ENCODE results near the gene CHCHD6.

DNA sequence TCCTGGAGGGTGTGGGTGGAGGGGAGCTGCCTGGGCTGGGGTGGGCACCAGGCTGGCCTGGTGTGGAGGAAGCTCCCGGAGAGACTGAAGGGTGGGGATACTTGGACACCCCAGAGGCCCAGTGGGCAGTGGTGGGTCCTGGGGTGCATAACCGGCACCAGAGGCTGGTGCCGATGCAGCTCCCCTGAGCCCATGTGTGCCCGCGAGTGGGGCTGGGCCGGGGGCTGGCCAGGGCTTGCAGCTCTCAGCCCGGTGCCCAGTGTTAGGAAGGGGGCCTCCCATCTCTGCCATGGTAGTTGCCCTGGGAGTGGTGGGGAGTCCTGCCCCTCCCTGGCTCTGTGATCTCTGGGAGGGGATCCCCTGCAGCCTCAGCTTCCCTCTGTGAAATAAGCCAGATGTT, 288.2 kb downstream of the CHCHD6 start:
- TF ChIP-seq, protein P1, sequence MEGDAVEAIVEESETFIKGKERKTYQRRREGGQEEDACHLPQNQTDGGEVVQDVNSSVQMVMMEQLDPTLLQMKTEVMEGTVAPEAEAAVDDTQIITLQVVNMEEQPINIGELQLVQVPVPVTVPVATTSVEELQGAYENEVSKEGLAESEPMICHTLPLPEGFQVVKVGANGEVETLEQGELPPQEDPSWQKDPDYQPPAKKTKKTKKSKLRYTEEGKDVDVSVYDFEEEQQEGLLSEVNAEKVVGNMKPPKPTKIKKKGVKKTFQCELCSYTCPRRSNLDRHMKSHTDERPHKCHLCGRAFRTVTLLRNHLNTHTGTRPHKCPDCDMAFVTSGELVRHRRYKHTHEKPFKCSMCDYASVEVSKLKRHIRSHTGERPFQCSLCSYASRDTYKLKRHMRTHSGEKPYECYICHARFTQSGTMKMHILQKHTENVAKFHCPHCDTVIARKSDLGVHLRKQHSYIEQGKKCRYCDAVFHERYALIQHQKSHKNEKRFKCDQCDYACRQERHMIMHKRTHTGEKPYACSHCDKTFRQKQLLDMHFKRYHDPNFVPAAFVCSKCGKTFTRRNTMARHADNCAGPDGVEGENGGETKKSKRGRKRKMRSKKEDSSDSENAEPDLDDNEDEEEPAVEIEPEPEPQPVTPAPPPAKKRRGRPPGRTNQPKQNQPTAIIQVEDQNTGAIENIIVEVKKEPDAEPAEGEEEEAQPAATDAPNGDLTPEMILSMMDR (IDR thresholded peaks at IDR 0.05 in 2 of 3, conservative IDR thresholded peaks at IDR 0.05 in 1 of 3; ENCODE audit: borderline replicate concordance in 1 of 3, insufficient read depth in 1 of 3, low read depth in 2 of 3, low read length in 2 of 3) = no peak
- TF ChIP-seq POLR2A (IDR thresholded peaks at IDR 0.05; ENCODE audit: borderline replicate concordance, extremely low read depth, insufficient read depth, insufficient read length) (no peak), JUND (IDR thresholded peaks at IDR 0.05) (no peak), EZH2phosphoT487 (IDR thresholded peaks at IDR 0.05; ENCODE audit: borderline replicate concordance) (no peak), EZH2 (IDR thresholded peaks at IDR 0.05) (no peak), CEBPB (IDR thresholded peaks at IDR 0.05; ENCODE audit: low read depth) (no peak), RAD21 (IDR thresholded peaks at IDR 0.05; ENCODE audit: low read depth) (no peak), SIN3A (IDR thresholded peaks at IDR 0.05; ENCODE audit: low read depth) (no peak), YY1 (IDR thresholded peaks at IDR 0.05; ENCODE audit: extremely low read depth, insufficient replicate concordance, low read depth, low read length) (no peak), FOSL1 (IDR thresholded peaks at IDR 0.05; ENCODE audit: low read depth) (no peak), CBX3 (IDR thresholded peaks at IDR 0.05; ENCODE audit: low read depth) (no peak)
- TF ChIP-seq, protein P2, sequence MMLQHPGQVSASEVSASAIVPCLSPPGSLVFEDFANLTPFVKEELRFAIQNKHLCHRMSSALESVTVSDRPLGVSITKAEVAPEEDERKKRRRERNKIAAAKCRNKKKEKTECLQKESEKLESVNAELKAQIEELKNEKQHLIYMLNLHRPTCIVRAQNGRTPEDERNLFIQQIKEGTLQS (IDR thresholded peaks at IDR 0.05) = no peak
- TF ChIP-seq, protein P3, sequence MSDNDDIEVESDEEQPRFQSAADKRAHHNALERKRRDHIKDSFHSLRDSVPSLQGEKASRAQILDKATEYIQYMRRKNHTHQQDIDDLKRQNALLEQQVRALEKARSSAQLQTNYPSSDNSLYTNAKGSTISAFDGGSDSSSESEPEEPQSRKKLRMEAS (IDR thresholded peaks at IDR 0.05) = no peak
- TF ChIP-seq, protein P4, sequence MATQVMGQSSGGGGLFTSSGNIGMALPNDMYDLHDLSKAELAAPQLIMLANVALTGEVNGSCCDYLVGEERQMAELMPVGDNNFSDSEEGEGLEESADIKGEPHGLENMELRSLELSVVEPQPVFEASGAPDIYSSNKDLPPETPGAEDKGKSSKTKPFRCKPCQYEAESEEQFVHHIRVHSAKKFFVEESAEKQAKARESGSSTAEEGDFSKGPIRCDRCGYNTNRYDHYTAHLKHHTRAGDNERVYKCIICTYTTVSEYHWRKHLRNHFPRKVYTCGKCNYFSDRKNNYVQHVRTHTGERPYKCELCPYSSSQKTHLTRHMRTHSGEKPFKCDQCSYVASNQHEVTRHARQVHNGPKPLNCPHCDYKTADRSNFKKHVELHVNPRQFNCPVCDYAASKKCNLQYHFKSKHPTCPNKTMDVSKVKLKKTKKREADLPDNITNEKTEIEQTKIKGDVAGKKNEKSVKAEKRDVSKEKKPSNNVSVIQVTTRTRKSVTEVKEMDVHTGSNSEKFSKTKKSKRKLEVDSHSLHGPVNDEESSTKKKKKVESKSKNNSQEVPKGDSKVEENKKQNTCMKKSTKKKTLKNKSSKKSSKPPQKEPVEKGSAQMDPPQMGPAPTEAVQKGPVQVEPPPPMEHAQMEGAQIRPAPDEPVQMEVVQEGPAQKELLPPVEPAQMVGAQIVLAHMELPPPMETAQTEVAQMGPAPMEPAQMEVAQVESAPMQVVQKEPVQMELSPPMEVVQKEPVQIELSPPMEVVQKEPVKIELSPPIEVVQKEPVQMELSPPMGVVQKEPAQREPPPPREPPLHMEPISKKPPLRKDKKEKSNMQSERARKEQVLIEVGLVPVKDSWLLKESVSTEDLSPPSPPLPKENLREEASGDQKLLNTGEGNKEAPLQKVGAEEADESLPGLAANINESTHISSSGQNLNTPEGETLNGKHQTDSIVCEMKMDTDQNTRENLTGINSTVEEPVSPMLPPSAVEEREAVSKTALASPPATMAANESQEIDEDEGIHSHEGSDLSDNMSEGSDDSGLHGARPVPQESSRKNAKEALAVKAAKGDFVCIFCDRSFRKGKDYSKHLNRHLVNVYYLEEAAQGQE (IDR thresholded peaks at IDR 0.05; ENCODE audit: low read depth) = no peak

Data from HCT116 (cell line).